A673 (cell line): ENCODE results near the gene KCNQ2. TPM values are rescaled to one million over a fixed set of nuclear protein-coding genes. Genes with fewer than 3 reads are reported as not detected.

Experiments used
- BruUV-seq: library from RNA; stranded (reverse); fragments of 400-500 nt; replicated peaks from 2 replicates; lab custom pipeline; 2021; lab: Mats Ljungman, UMichigan
- CTCF ChIA-PET: fragments of 300-600 bp; sonication (Branson Sonifier 250); formaldehyde crosslinking; loops from one replicate; lab custom pipeline; 2022; ENCODE audit warnings: antibody characterized with exemption; lab: Charles Lee
- POLR2A ChIA-PET: fragments of 300-600 bp; sonication (Branson Sonifier 250); formaldehyde crosslinking; loops from one replicate; lab custom pipeline; 2022; ENCODE audit warnings: antibody characterized with exemption; ENCODE audit not compliant: low non-redundant PET; lab: Charles Lee
- DNase-seq: peaks from one replicate; pipeline ENCODE4 v3.0.0-alpha.2; 2015; ENCODE audit warnings: low spot score
- H3K27ac ChIP-seq: fragments of 200-600 bp; sonication (generic); 2 replicates; pipeline ENCODE4 v1.5.1; 2016; ENCODE audit warnings: mixed run types, low read depth, mild to moderate bottlenecking, mixed read lengths, antibody characterized with exemption, low read length; ENCODE audit not compliant: poor library complexity, severe bottlenecking
- H3K27me3 ChIP-seq: fragments of 200-600 bp; sonication (generic); replicated peaks from 2 replicates; pipeline ENCODE4 v1.6.1; 2017; ENCODE audit warnings: mixed run types, low read depth, mild to moderate bottlenecking, mixed read lengths, antibody characterized with exemption, low read length; ENCODE audit not compliant: insufficient read depth, poor library complexity
- H3K36me3 ChIP-seq: fragments of 200-600 bp; sonication (generic); 2 replicates; pipeline ENCODE4 v1.6.1; 2016; ENCODE audit warnings: mixed run types, mild to moderate bottlenecking, mixed read lengths, antibody characterized with exemption, low read length; ENCODE audit not compliant: insufficient read depth, poor library complexity, severe bottlenecking
- H3K4me1 ChIP-seq: fragments of 200-600 bp; sonication (generic); 2 replicates; pipeline ENCODE4 v1.6.1; 2017; ENCODE audit warnings: mixed run types, mild to moderate bottlenecking, mixed read lengths, antibody characterized with exemption, low read length; ENCODE audit not compliant: insufficient read depth, poor library complexity, severe bottlenecking
- H3K4me3 ChIP-seq: fragments of 200-600 bp; sonication (generic); 2 replicates; pipeline ENCODE4 v1.5.1; 2016; ENCODE audit warnings: low read depth, mixed run types, mild to moderate bottlenecking, mixed read lengths, low read length; ENCODE audit not compliant: poor library complexity, severe bottlenecking
- H3K9me3 ChIP-seq: fragments of 200-600 bp; sonication (generic); 2 replicates; pipeline ENCODE4 v1.6.1; 2016; ENCODE audit warnings: mixed run types, low read depth, mild to moderate bottlenecking, mixed read lengths, antibody characterized with exemption, low read length; ENCODE audit not compliant: poor library complexity, severe bottlenecking
- CTCF ChIP-seq: fragments of 300-800, 200-600 bp; sonication (generic); conservative IDR thresholded peaks from 2 replicates; pipeline ENCODE4 v1.5.1; 2017; ENCODE audit warnings: low read depth, mild to moderate bottlenecking, antibody characterized with exemption, low read length, moderate library complexity, mixed read lengths
- EZH2 ChIP-seq: fragments of 200-600 bp; sonication (generic); IDR thresholded peaks from 2 replicates; pipeline ENCODE4 v1.6.1; 2017; ENCODE audit warnings: borderline replicate concordance, low read depth, mild to moderate bottlenecking, mixed read lengths, antibody characterized with exemption, low read length; ENCODE audit not compliant: poor library complexity, severe bottlenecking
- intact Hi-C: fragments of 100-400 bp; cut with micrococcal nuclease; formaldehyde crosslinking; loops from one replicate; pipeline ENCODE4 v1.10.0; 2022; ENCODE audit not compliant: unreplicated experiment
- total RNA-seq: library from RNA; stranded (reverse); gene quantifications from 2 replicates; pipeline ENCODE4 v1.2.3, GENCODE V29; 2021

The KCNQ2 gene
- total RNA-seq, 1 experiment from 2014 or later, result 6.6 TPM

- no peak overlapping the region for H3K4me3 ChIP-seq
- BruUV-seq, result no TSS peak
- intact Hi-C loops, result no loop called here
- peaks cover 49% of the 10 kb centered on the region for H3K27me3 ChIP-seq
- no peak overlapping the region for H3K27ac ChIP-seq
- POLR2A ChIA-PET, result interaction anchor here (0.6 kb wide), 1 partner anchor 92 kb away, joined by 3 read pairs; no protein-coding TSS in a partner anchor
- DNase-seq, result no peak
- H3K9me3 ChIP-seq, result no peaks in the 10 kb centered on the region
- TF ChIP-seq EZH2, result no peak
- CTCF ChIA-PET, result interaction anchor here (0.7 kb wide), 1 partner anchor 601 kb away, joined by 3 read pairs; no protein-coding TSS in a partner anchor
- no peaks in the 10 kb centered on the region for H3K4me1 ChIP-seq
- no peaks in the 10 kb centered on the region for H3K36me3 ChIP-seq
Measured at GRCh38 chr20:63372971-63373885, 99.2 kb downstream of the KCNQ2 start.

GRCh38 chr20:63371291-63371865 lies 101.1 kb downstream of the KCNQ2 start:
- BruUV-seq, result no TSS peak
- TF ChIP-seq CTCF, result no peak
- no peak for TF ChIP-seq EZH2
- H3K36me3 ChIP-seq, result no peaks in the 10 kb centered on the region
- no peaks in the 10 kb centered on the region for H3K9me3 ChIP-seq
- no peaks in the 10 kb centered on the region for H3K4me1 ChIP-seq
- no peak overlapping the region for H3K4me3 ChIP-seq
- DNase-seq, result no peak
- POLR2A ChIA-PET, result no interaction called here
- intact Hi-C loops, result no loop called here
- H3K27ac ChIP-seq, result no peak overlapping the region
- H3K27me3 ChIP-seq, result peaks cover 41% of the 10 kb centered on the region
- CTCF ChIA-PET, result interaction anchor here (0.6 to 0.7 kb wide), 2 partner anchors 36 to 399 kb away, joined by 3 read pairs; no protein-coding TSS in a partner anchor

GRCh38 chr20:63370618-63371187 lies 101.8 kb downstream of the KCNQ2 start:
- no peak overlapping the region for H3K4me3 ChIP-seq
- no peak overlapping the region for H3K27ac ChIP-seq
- H3K36me3 ChIP-seq, result no peaks in the 10 kb centered on the region
- no peaks in the 10 kb centered on the region for H3K9me3 ChIP-seq
- ChIA-PET POLR2A (no interaction called here), CTCF (interaction anchor here (0.6 to 1.6 kb wide), 3 partner anchors 11 to 398 kb away, joined by 3 to 4 read pairs (median 3); no protein-coding TSS in a partner anchor)
- intact Hi-C loops, result no loop called here
- no peaks in the 10 kb centered on the region for H3K4me1 ChIP-seq
- no peak for TF ChIP-seq EZH2
- TF ChIP-seq CTCF, result no peak
- H3K27me3 ChIP-seq, result peaks cover 41% of the 10 kb centered on the region
- DNase-seq, result no peak
- no TSS peak for BruUV-seq
